HG03135 (cell line): ENCODE data around the gene WIPF3.
"Not testable (repeated sequence)": the region's sequence is repeated elsewhere in the genome, so short reads cannot be mapped to it uniquely, and the experiment has no call there.

ENCODE experiments used
- ATAC-seq: cut with Tn5 transposase; IDR thresholded peaks from one replicate; pipeline ENCODE4 v1.9.1; 2021; ENCODE audit warnings: mild to moderate bottlenecking, moderate library complexity; ENCODE audit not compliant: unreplicated experiment

The WIPF3 gene

DNA sequence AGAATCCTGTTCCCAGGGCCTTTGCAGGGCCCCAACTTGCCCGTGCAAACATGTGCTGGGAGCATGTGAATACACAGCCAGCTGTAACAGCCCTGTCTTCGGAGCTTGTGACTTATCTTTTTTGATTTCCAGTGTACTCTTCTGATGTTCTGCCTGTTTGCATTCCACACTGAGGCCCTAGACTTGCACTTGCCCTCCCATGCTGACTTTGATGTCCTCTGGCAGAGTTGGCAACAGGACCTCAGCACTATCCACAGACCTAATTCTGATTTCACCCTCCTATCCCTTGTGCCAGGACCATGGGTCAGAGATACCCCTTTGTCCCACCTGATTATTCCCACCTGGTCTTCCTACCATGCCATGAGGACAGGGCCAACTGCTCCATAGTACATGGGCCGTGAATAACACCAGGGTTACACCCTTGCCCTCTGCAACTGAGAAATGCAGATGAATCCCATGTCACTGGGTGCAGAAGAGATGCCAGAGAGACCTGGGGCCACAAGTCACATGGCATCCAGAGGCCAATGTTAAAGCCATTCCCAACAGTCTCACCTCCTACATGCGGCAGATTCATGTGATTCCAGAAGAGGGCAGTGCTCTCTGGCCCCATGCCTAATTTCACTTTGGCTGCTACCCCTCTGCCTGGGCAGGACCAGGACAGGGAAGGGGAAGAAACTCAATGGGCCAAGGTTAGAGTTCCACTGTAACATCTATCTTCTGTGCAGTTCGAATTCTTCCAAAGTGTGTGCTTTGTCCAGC, 140.3 kb downstream of the WIPF3 start:
- no peak for ATAC-seq

DNA sequence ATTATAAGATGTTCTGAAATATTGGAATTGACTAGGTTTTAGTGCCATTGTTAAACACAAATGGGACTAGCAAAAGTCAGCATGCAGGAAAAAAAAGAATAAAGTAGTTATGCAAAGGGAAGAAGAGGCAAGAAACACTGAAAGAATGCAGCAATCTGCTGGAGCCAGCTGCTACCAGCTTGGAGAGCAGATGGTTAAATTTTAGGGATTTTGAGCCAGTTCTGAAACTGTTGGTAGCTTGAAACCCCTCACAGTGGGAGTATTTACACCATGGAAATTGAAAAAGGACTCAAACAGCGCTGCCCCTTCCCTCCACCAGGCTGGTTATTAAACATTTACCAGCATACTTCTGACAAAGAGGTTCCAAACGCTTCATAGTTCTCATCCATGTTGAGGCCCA, 142.3 kb downstream of the WIPF3 start:
- no peak for ATAC-seq

DNA sequence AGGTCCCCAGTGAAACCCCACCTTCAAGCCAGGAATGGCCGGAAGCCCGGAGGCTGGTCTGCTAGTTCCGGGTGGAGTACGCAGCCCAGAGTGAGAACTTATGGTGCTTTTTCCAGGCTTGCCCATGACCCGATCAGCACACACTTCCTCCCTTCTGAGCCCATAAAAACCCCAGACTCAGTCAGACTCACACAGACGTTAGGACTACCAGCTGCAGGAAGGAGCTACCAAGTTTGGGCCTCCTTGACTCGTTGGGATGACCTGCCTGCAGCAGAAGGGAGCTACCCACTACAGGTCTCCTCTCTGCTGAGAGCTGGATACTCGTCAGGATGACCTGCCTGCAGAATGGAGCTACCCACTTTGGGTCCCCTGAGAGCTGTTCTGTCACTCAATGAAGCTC, 144.2 kb downstream of the WIPF3 start:
- ATAC-seq = no peak

DNA sequence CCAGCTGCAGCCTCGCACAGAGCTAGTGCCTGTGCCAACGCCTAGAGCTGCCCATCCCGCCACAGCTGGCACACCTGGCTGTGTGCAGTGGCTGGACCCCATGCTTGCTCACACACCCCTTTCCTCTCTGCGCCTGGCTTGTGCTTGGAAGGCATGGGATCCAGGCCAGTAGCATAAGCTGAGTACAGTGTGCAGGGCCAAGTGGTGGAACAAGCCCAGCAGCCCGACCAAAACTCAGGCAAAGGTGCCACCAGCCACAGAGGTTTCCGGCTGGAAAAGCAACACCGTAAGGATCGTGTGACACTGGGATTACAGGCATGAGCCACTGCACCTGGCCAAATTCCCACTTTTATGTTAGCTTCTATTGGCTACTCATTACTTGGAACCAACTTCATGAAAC, 144.9 kb downstream of the WIPF3 start:
- ATAC-seq = no peak

DNA sequence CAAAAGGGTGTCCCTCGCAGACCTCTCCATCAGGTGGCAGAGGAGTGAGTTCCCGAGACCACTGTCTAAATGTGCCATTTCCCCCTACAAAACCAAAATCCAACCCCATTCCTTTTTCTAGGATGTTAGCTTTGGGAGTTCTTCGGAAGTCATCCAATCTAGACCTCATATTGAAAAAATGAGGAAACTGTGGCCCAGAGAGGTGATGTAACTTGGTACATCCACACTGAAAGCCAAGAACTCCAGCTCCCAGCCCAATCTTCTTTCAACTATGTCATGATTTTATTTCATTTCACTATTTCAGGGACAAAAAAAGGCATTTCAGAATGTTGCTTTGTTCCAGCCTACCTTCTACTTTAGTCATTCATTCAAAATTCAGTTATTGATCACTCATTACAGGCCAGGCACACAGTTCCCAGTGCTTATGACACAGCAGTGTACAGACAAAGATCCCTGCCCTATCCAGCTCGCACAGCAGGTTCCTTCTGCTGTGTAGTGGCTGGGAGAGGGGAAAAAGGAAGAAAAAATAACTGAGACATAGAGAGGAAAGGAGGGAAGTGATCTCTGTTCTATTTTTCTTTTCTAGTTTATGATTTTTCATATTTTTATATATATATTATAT, 147.5 kb downstream of the WIPF3 start:
- no peak for ATAC-seq

DNA sequence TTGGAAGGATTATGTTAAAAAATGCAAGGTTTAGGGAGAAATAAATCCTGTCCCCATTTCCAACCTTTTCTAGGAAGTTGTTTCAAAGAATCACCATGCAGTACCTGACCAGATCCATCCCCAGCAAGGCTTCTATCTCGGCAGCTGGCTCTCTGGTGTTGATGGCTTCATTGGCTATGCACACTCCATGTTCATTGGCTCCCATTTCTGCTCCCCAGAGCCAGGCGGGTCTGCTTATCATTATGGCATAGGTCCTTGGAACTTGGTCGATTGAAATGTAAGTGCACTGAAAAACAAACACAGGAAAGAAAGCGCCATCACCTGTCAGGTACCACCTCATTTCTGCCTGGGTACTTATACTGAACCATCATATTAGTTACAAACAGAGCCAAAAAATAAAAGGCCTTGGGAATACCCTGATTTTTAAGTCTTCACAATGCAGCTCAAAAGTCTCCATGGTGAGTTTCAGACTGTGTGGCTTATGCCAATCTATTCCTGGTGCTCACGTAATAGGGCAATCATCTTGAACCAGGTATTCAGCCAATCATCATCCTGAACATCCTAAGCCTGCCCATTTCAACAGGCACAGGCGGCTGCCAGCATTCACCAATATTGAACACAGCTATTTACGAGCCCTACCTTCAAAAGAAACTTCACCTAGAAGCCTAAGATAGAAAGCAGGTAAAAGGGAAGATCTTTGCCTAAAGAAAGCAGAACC, 148.9 kb downstream of the WIPF3 start:
- ATAC-seq = no peak

DNA sequence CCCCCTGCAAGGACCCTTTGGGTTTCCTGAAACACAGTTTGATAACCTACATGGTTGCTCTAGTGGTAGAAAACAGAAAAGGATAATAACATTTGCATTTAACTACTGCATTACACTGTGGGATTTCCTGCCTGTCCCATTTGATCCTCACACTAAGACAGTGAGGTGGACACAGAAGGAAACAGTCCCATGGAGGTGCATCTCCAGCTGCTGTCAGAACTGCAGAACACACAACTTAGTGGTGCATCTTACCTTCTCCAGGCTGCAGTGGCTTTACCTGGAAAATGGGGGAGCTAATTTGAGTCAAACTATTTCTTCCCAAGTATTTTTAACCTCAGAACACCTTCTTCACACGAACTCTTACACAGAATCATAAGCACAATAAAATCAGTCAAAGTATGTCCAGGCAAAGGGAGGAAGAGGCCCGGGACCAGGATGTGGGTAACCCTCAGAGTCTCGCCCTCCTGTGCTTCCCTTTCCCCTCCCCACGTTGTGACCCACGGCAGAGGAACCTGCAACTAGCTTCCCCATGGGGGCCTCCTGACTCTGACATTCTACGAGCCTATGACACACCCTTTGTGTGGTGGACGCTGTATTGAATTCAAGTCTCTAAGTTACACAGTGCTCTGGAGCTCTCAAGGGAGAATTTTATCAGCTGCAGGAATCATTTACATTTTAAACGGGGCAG, 149.6 kb downstream of the WIPF3 start:
- peak; percentile 65 for ATAC-seq

DNA sequence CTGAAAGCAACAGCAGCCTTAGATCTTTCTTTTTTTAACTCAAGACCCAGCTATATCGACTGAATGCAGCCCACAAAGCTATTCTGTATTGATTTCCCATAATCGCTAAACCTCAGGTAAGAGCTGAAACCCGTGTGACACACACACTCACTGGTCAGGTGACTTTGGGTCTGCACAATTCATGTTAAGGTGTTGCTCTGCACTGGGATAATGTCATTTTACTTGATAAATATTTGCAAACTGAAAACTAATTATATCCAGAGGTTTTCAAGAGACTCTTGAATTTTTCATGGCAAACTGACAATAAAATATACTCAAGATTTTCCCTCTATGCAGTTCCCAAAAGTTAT, 150.2 kb downstream of the WIPF3 start:
- ATAC-seq = no peak

DNA sequence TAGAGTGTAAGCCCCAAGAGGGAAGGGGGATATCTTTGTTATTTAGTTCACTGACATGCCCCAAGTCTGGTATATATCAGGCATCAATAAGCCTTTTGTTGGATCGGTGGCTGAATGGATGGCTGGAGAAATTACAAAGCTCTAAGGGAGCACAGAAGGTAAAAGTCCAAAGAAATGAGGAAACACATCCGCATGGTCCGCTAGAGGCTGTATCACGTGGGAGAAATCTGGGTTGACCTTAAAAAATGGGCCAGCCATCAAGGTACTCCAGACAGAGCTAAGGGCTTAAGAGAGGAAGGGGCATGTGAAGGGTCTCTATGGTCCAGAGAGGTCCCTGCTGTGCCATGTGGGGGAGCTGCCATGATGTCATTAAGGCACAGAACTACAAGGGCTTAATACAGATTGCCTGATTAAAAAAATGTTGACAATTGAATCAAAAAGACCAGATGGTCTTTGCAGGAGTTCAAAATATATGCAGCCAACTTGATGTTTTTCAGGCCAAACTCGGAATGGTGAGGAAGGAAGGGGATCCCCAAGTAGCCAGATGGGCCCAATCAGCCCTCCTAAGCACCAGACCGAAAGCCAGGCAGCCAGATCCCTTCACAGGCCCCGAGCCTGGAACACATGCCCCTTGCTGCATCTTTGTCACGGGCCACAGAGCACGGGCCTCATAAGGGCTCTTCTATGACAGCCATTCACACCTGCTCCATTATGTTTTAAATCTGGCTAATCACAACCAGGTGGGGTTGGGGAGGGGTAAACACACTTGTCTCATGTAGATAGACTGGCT, 151.4 kb downstream of the WIPF3 start:
- ATAC-seq = no peak

DNA sequence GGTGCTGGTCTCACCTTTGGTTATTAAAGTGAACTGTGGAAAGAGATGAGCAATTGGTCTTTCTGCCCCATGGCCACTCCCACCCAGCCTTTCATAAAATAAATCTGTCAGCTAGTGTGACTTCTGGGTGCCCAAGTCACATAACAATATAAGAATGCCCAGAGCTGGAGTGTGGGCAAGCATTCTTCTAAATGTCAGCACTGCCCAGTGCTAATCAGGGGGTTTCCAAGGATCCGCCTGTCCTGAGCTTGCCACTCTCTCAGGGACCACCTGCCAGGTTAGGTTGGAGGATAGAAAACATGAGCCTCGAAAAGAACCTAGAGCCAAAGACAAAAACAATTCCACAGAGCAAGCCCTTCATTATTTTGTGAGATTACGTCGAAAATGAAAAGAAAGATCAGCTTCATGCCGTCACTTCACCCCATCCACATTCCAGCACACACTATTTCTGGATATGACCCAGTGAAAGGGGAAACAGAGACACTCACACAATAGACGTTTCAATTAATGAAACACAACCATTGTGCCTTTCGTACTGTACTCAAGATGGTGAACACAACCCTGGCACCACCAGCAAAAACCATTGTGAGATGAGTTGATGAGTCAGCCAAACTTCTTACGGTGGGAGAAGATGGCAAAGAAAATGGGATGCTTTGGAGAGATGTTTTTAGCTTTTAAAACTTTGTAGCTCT, 152.5 kb downstream of the WIPF3 start:
- no peak for ATAC-seq

DNA sequence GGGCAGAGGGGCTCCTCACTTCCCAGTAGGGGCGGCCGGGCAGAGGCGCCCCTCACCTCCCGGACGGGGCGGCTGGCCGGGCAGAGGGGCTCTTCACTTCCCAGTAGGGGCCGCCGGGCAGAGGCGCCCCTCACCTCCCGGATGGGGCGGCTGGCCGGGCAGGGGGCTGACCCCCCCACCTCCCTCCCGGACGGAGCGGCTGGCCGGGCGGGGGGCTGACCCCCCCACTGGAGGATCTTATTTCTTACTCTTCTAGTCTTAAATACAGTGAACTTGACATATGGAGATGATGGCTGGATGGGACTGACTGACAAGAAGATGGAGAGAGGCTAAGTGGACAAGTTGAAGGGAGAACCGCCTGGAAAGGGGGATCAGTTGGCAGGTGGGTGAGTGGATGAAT, 155.3 kb downstream of the WIPF3 start:
- not testable (repeated sequence) for ATAC-seq

DNA sequence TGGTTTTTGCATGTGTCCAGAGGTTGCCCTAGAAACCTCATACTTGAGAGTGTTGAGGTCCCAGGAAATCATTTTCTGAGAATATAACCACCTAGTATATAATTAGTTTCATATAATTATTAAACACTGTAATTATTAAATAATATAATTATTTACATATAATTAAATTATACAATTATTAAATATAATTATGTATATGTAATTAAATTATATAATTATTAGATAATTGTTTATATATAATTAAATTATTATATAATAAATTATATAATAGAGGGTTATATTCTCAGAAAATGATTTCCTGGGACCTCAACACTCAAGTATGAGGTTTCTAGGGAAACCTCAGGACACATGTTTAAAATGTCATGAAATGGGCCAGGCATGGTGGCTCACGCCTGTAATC, 155.7 kb downstream of the WIPF3 start:
- no peak for ATAC-seq

DNA sequence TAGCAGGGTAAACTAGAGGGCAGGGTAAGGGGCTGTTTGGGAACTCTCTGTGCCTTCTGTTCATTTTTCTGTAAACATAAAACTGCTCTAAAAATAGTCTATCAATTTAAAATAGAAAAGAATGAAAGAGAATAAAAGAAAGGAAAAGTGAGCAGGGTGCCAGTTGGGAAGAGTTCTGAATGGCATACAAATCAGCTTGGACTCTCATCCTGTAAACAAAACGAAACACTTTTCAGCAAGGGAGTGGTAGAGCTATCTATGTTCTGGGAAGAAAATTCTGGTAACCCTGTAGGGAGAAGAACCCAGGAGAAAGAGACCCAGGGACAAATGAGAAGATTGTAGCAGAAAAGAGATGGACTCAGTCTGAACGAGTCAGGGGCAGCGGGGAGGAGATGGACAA, 158.7 kb downstream of the WIPF3 start:
- no peak for ATAC-seq
